Measurements from ENCODE around the gene IGFBP2.

IGFBP2 gene

GRCh38 chr2:216643986-216644659, 10.9 kb downstream of the IGFBP2 start:
- DNase-seq, result peak; percentile 33

- DNase-seq, result no peak
These were observed 11.8 kb downstream of the IGFBP2 start for GRCh38 chr2:216644842-216645635.

GRCh38 chr2:216645636-216645950, 12.4 kb downstream of the IGFBP2 start:
- DNase-seq, result no peak

GRCh38 chr2:216646116-216646515, 12.9 kb downstream of the IGFBP2 start:
- no peak for DNase-seq

GRCh38 chr2:216648105-216648504, 14.9 kb downstream of the IGFBP2 start:
- DNase-seq, result no peak

- DNase-seq, result no peak
These were observed 16.4 kb downstream of the IGFBP2 start for GRCh38 chr2:216649574-216649973.

GRCh38 chr2:216650626-216651257, 17.5 kb downstream of the IGFBP2 start:
- DNase-seq, result no peak

GRCh38 chr2:216651351-216651881, 18.2 kb downstream of the IGFBP2 start:
- DNase-seq, result no peak

GRCh38 chr2:216652566-216652965, 19.3 kb downstream of the IGFBP2 start:
- DNase-seq, result no peak

- no peak for DNase-seq
These were observed 20.0 kb downstream of the IGFBP2 start for GRCh38 chr2:216653093-216653799.

GRCh38 chr2:216653931-216654365, 20.7 kb downstream of the IGFBP2 start:
- DNase-seq, result no peak

- no peak for DNase-seq
These were observed 21.4 kb downstream of the IGFBP2 start for GRCh38 chr2:216654528-216655052.

- DNase-seq, result no peak
These were observed 24.1 kb downstream of the IGFBP2 start for GRCh38 chr2:216657086-216657855.

- DNase-seq, result no peak
These were observed 24.8 kb downstream of the IGFBP2 start for GRCh38 chr2:216657980-216658379.

- no peak for DNase-seq
These were observed 25.5 kb downstream of the IGFBP2 start for GRCh38 chr2:216658757-216659156.

GRCh38 chr2:216659276-216659675, 26.1 kb downstream of the IGFBP2 start:
- no peak for DNase-seq

- no peak for DNase-seq
These were observed 27.3 kb downstream of the IGFBP2 start for GRCh38 chr2:216660496-216660895.

GRCh38 chr2:216661051-216661450, 27.8 kb downstream of the IGFBP2 start:
- DNase-seq, result no peak

- no peak for DNase-seq
These were observed 28.6 kb downstream of the IGFBP2 start for GRCh38 chr2:216661639-216662375.

GRCh38 chr2:216663106-216663505, 29.9 kb downstream of the IGFBP2 start:
- no peak for DNase-seq

GRCh38 chr2:216663846-216664245, 30.6 kb downstream of the IGFBP2 start:
- DNase-seq, result no peak
